ENCODE data around the gene STYX.

Gene STYX

GRCh38 chr14:52790756-52791222 is 60.8 kb downstream of the STYX start:
- no peak for DNase-seq

GRCh38 chr14:52791223-52792096 is 61.5 kb downstream of the STYX start, which contains the start of gene GNPNAT1:
Gene GNPNAT1 (minus strand): TSS chr14:52791607. CDS start chr14:52784650, 6,957 bp downstream.
- peak; percentile 86 for DNase-seq

- DNase-seq, result no peak
Observed at GRCh38 chr14:52792097-52792415, 62.1 kb downstream of the STYX start.

- no peak for DNase-seq
Observed at GRCh38 chr14:52793061-52793460, 63.1 kb downstream of the STYX start.

GRCh38 chr14:52797653-52798052 is 67.7 kb downstream of the STYX start:
- DNase-seq, result no peak

- no peak for DNase-seq
Observed at GRCh38 chr14:52798826-52799225, 68.9 kb downstream of the STYX start.

- DNase-seq, result no peak
Observed at GRCh38 chr14:52801014-52801712, 71.2 kb downstream of the STYX start.

GRCh38 chr14:52802597-52802996 is 72.6 kb downstream of the STYX start:
- DNase-seq, result no peak

- DNase-seq, result no peak
Observed at GRCh38 chr14:52806115-52806514, 76.1 kb downstream of the STYX start.

- DNase-seq, result no peak
Observed at GRCh38 chr14:52808101-52808500, 78.1 kb downstream of the STYX start.

GRCh38 chr14:52821805-52822250 is 91.9 kb downstream of the STYX start:
- no peak for DNase-seq

- DNase-seq, result no peak
Observed at GRCh38 chr14:52824462-52824861, 94.5 kb downstream of the STYX start.
